Ishikawa (cell line): Measurements from ENCODE around the gene HUS1B.

ENCODE experiments used
- CEBPB ChIP-seq: IDR thresholded peaks from 2 replicates; pipeline ENCODE4 v1.6.1; 2012
- CREB1 ChIP-seq: IDR thresholded peaks from 2 replicates; pipeline ENCODE4 v1.6.1; 2012; ENCODE audit warnings: low read depth
- EGR1 ChIP-seq: IDR thresholded peaks from 2 replicates; pipeline ENCODE4 v1.6.1; 2012
- EP300 ChIP-seq: IDR thresholded peaks from 2 replicates; pipeline ENCODE4 v1.6.1; 2012; ENCODE audit warnings: borderline replicate concordance
- FOXM1 ChIP-seq: IDR thresholded peaks from 2 replicates; pipeline ENCODE4 v1.6.1; 2012; ENCODE audit warnings: low read depth, borderline replicate concordance
- MAX ChIP-seq: IDR thresholded peaks from 2 replicates; pipeline ENCODE4 v1.6.1; 2012
- NFIC ChIP-seq: IDR thresholded peaks from 2 replicates; pipeline ENCODE4 v1.6.1; 2012
- RAD21 ChIP-seq: IDR thresholded peaks from 2 replicates; pipeline ENCODE4 v1.6.1; 2012; ENCODE audit warnings: low read depth
- REST ChIP-seq: IDR thresholded peaks from 2 replicates; pipeline ENCODE4 v1.6.1; 2012; ENCODE audit warnings: low read depth, mild to moderate bottlenecking
- TAF1 ChIP-seq: IDR thresholded peaks from 2 replicates; pipeline ENCODE4 v1.6.1; 2012; ENCODE audit warnings: low read depth, mild to moderate bottlenecking
- TCF12 ChIP-seq: IDR thresholded peaks from 2 replicates; pipeline ENCODE4 v1.6.1; 2012; ENCODE audit warnings: low read depth
- TEAD4 ChIP-seq: IDR thresholded peaks from 2 replicates; pipeline ENCODE4 v1.6.1; 2012
- USF1 ChIP-seq: IDR thresholded peaks from 2 replicates; pipeline ENCODE4 v1.6.1; 2012
- YY1 ChIP-seq: IDR thresholded peaks from 2 replicates; pipeline ENCODE4 v1.6.1; 2012; ENCODE audit warnings: low read depth
- ZBTB7A ChIP-seq: IDR thresholded peaks from 2 replicates; pipeline ENCODE4 v1.6.1; 2012; ENCODE audit warnings: low read depth

The HUS1B gene

GRCh38 chr6:686497-686896, 29.6 kb upstream of the HUS1B start:
- TF ChIP-seq TEAD4 (no peak), EP300 (no peak)

- TF ChIP-seq ZBTB7A: no peak
- no peak for TF ChIP-seq USF1
- TF ChIP-seq CEBPB: no peak
- TF ChIP-seq RAD21: no peak
- TF ChIP-seq YY1: no peak
- TF ChIP-seq TAF1: no peak
- TF ChIP-seq EGR1: no peak
- no peak for TF ChIP-seq MAX
- TF ChIP-seq TEAD4: no peak
- no peak for TF ChIP-seq TCF12
- no peak for TF ChIP-seq EP300
Measured at GRCh38 chr6:684831-685636, 28.1 kb upstream of the HUS1B start.

- no peak for TF ChIP-seq EP300
- no peak for TF ChIP-seq TEAD4
- TF ChIP-seq TAF1: no peak
- no peak for TF ChIP-seq ZBTB7A
- TF ChIP-seq EGR1: no peak
- no peak for TF ChIP-seq FOXM1
- TF ChIP-seq NFIC: no peak
- TF ChIP-seq REST: no peak
- TF ChIP-seq RAD21: no peak
- no peak for TF ChIP-seq CEBPB
Measured at GRCh38 chr6:683742-684440, 27.0 kb upstream of the HUS1B start.

- TF ChIP-seq TCF12 (no peak), FOXM1 (no peak), EGR1 (no peak), TEAD4 (no peak), NFIC (no peak), RAD21 (no peak), TAF1 (no peak), EP300 (no peak), USF1 (no peak), CEBPB (no peak)
Measured at GRCh38 chr6:680666-681340, 23.9 kb upstream of the HUS1B start.

GRCh38 chr6:680251-680650, 23.4 kb upstream of the HUS1B start:
- TF ChIP-seq CREB1 (no peak), MAX (no peak), TCF12 (no peak), NFIC (no peak), CEBPB (no peak), USF1 (no peak), TAF1 (no peak), EP300 (no peak), ZBTB7A (no peak), EGR1 (no peak), RAD21 (no peak), FOXM1 (no peak), YY1 (no peak)

GRCh38 chr6:679282-679681, 22.4 kb upstream of the HUS1B start:
- TF ChIP-seq TCF12 (no peak), EGR1 (no peak), RAD21 (no peak), FOXM1 (no peak), REST (no peak), EP300 (no peak), MAX (no peak), TEAD4 (no peak), CEBPB (no peak)
